Activated T-helper 1 cell treated with anti-CD3 and anti-CD28 coated beads, Interleukin-12 subunit alpha, Interleukin-12 subunit beta, Interleukin-2, Interleukin-4 antibody, amounts not matched to agents 30 ng/mL and 10 ng/mL and 1 ng/mL, durations not matched to agents 14 hours and 24 hours and 36 hours (primary cell): Measurements from ENCODE around the gene SLAMF7. TPM values are rescaled to one million over a fixed set of nuclear protein-coding genes. Genes with fewer than 3 reads are reported as not detected.
"Not testable (repeated sequence)": the region's sequence is repeated elsewhere in the genome, so short reads cannot be mapped to it uniquely, and the experiment has no call there.

Experiments
- DNase-seq: peaks from one replicate; pipeline ENCODE4 v3.0.0; 2021; ENCODE audit warnings: low spot score
- H3K27ac Mint-ChIP-seq: one replicate; pipeline ENCODE4 v1.8.0; 2021; ENCODE audit warnings: mild to moderate bottlenecking, mixed read lengths
- H3K27me3 Mint-ChIP-seq: one replicate; pipeline ENCODE4 v1.8.0; 2022; ENCODE audit warnings: mild to moderate bottlenecking, moderate library complexity, mixed read lengths; ENCODE audit not compliant: insufficient read depth
- H3K36me3 Mint-ChIP-seq: one replicate; pipeline ENCODE4 v1.8.0; 2021; ENCODE audit warnings: low read depth, mixed read lengths
- H3K4me1 Mint-ChIP-seq: one replicate; pipeline ENCODE4 v1.8.0; 2021; ENCODE audit warnings: low read depth, mixed read lengths
- H3K4me3 Mint-ChIP-seq: one replicate; pipeline ENCODE4 v1.8.0; 2021; ENCODE audit warnings: mild to moderate bottlenecking, moderate library complexity, mixed read lengths
- H3K9me3 Mint-ChIP-seq: one replicate; pipeline ENCODE4 v1.8.0; 2021; ENCODE audit warnings: mixed read lengths
- intact Hi-C: fragments of 100-400 bp; cut with micrococcal nuclease; formaldehyde crosslinking; loops from one replicate; pipeline ENCODE4 v1.15.1; 2024
- total RNA-seq: library from RNA; stranded (reverse); gene quantifications from 2 replicates; pipeline ENCODE4 v1.2.3, GENCODE V29; 2022

The SLAMF7 gene
- total RNA-seq, 1 donor from 2014 or later, result 53.6 TPM

DNA sequence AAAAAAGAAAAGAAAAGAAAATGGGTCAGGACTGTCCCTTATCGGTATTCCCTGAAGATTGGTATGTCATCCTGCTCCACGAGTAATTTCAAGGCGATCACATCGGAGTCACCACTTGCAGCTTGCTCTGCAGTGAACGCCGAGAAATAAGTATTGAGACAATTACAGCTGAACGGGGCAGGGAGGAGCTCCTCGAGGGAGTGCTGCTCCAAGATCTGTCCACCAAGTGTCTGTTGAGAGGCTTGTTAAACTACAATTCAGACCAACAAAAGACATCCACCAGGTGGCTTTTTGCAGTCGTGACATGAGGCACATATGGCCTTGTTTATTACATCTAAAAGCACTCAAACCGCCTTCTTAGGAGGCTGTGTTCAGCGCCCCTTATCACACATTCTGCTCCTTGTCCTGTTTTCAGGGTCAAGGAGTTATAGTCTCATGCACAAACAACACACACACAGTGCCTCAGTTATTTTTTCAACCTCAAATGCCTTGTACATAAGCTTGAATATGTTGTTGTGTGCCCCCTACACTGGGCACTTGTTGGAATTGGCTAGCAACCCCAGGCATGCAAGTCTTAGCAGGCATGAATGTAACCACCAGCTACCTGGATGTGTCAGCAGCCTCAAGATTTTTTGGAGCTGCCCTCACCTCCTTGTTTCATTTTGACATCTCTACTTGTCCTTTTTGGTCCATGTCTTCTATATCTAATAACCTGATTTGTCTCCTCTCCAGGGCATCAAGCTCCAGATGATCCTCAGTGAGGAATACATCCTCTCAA is 14.4 kb upstream of the SLAMF7 start:
- peak overlapping the region; percentile 31 for H3K27ac Mint-ChIP-seq
- no peak overlapping the region for H3K4me3 Mint-ChIP-seq
- no peak for DNase-seq
- no peaks in the 10 kb centered on the region for H3K36me3 Mint-ChIP-seq
- H3K27me3 Mint-ChIP-seq, result no peaks in the 10 kb centered on the region
- H3K4me1 Mint-ChIP-seq, result peaks cover 21% of the 10 kb centered on the region
- intact Hi-C loops, result no loop called here
- H3K9me3 Mint-ChIP-seq, result no peaks in the 10 kb centered on the region

- peaks cover 15% of the 10 kb centered on the region for H3K4me1 Mint-ChIP-seq
- no peak overlapping the region for H3K4me3 Mint-ChIP-seq
- no peaks in the 10 kb centered on the region for H3K36me3 Mint-ChIP-seq
- DNase-seq, result no peak
- intact Hi-C loops, result loop anchor here (1.0 to 2.0 kb wide), 8 partner anchors 19 to 225 kb away; no protein-coding TSS in a partner anchor
- H3K27ac Mint-ChIP-seq, result no peak overlapping the region
- no peaks in the 10 kb centered on the region for H3K9me3 Mint-ChIP-seq
- H3K27me3 Mint-ChIP-seq, result no peaks in the 10 kb centered on the region
These were observed 12.9 kb upstream of the SLAMF7 start for GRCh38 chr1:160726114-160726497.

- Mint-ChIP-seq H3K27me3 (no peaks in the 10 kb centered on the region), H3K9me3 (no peaks in the 10 kb centered on the region), H3K4me3 (no peak overlapping the region), H3K36me3 (no peaks in the 10 kb centered on the region), H3K4me1 (peaks cover 18% of the 10 kb centered on the region), H3K27ac (no peak overlapping the region)
- intact Hi-C loops, result loop anchor here (1.0 to 2.0 kb wide), 10 partner anchors 11 to 225 kb away; no protein-coding TSS in a partner anchor
- no peak for DNase-seq
These were observed 12.3 kb upstream of the SLAMF7 start for GRCh38 chr1:160726498-160727315.

- Mint-ChIP-seq H3K4me3 (no peak overlapping the region), H3K27ac (no peak overlapping the region), H3K4me1 (peaks cover 21% of the 10 kb centered on the region), H3K36me3 (peaks cover 2% of the 10 kb centered on the region), H3K9me3 (no peaks in the 10 kb centered on the region), H3K27me3 (no peaks in the 10 kb centered on the region)
- intact Hi-C loops, result loop anchor here (1.0 to 2.0 kb wide), 4 partner anchors 10 to 74 kb away; no protein-coding TSS in a partner anchor
- DNase-seq, result no peak
These were observed 11.8 kb upstream of the SLAMF7 start for GRCh38 chr1:160727316-160727640.

- peaks cover 18% of the 10 kb centered on the region for H3K36me3 Mint-ChIP-seq
- H3K27me3 Mint-ChIP-seq, intact Hi-C loops, DNase-seq, H3K4me3 Mint-ChIP-seq: not testable (repeated sequence)
- H3K27ac Mint-ChIP-seq, result peak overlapping the region; percentile 15
- peaks cover 38% of the 10 kb centered on the region for H3K4me1 Mint-ChIP-seq
- peaks cover 32% of the 10 kb centered on the region for H3K9me3 Mint-ChIP-seq
These were observed 7.5 kb upstream of the SLAMF7 start for GRCh38 chr1:160731564-160731963.

GRCh38 chr1:160731990-160732389 is 7.1 kb upstream of the SLAMF7 start:
- no peak overlapping the region for H3K4me3 Mint-ChIP-seq
- peak overlapping the region; percentile 78 for H3K27ac Mint-ChIP-seq
- H3K9me3 Mint-ChIP-seq, result peaks cover 35% of the 10 kb centered on the region
- peaks cover 38% of the 10 kb centered on the region for H3K4me1 Mint-ChIP-seq
- H3K27me3 Mint-ChIP-seq, result no peaks in the 10 kb centered on the region
- DNase-seq, result no peak
- peaks cover 21% of the 10 kb centered on the region for H3K36me3 Mint-ChIP-seq
- intact Hi-C loops, result loop anchor here (1.0 kb wide), 2 partner anchors 8 to 12 kb away; no protein-coding TSS in a partner anchor

DNA sequence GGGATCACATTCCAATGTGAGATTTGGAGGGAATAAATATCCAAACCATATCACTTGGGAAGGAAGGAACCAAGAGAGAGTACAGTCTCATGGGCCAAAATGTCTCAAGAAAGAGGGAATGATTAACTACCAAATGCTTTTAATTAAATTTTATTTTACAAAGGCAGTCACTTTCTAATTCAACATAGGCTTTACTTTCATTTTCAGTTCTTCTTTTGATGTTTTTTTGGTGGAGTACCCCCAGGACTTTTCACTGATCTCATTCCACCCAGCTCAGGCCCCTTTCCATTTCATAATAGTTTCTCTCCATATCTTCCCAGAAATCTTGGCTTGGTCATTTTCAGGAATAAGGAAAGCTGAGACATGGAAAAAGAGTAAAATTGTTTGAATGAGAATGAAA is 5.1 kb upstream of the SLAMF7 start:
- peaks cover 49% of the 10 kb centered on the region for H3K4me1 Mint-ChIP-seq

DNA sequence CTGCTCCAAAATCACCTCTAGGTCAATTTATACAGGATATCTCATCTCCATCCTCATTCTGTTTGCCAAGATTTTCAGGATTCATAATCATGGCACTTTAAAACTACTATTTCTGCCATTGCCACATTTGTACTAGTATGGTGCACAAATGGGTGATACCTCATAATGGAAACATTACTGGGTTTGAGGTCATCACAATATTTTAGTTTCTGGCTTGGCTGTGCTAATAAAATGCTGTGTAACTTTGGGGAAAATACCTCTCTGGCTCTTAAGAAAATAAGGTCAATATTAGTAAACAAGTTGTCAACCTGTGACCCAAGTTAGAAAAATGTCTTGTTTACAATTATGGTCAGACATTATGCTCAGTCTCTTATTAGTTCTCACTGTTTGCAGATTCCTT is 4.7 kb upstream of the SLAMF7 start:
- intact Hi-C loops, result no loop called here
- no peaks in the 10 kb centered on the region for H3K27me3 Mint-ChIP-seq
- H3K27ac Mint-ChIP-seq, result peak overlapping the region; percentile 46
- H3K36me3 Mint-ChIP-seq, result peaks cover 28% of the 10 kb centered on the region
- no peak for DNase-seq
- peaks cover 53% of the 10 kb centered on the region for H3K4me1 Mint-ChIP-seq
- H3K9me3 Mint-ChIP-seq, result peaks cover 55% of the 10 kb centered on the region
- peak overlapping the region; percentile 12 for H3K4me3 Mint-ChIP-seq

More for the DNA sequence above, 5.1 kb upstream of the SLAMF7 start:
- intact Hi-C loops, result no loop called here
- no peak for DNase-seq
- Mint-ChIP-seq H3K4me3 (peak overlapping the region; percentile 35), H3K27me3 (no peaks in the 10 kb centered on the region), H3K9me3 (peaks cover 54% of the 10 kb centered on the region), H3K27ac (peak overlapping the region; percentile 46), H3K36me3 (peaks cover 25% of the 10 kb centered on the region)

GRCh38 chr1:160738271-160738670 is 776 bp upstream of the SLAMF7 start:
- Mint-ChIP-seq H3K36me3 (peaks cover 38% of the 10 kb centered on the region), H3K4me3 (peak overlapping the region; percentile 90), H3K27me3 (no peaks in the 10 kb centered on the region), H3K9me3 (peaks cover 47% of the 10 kb centered on the region), H3K4me1 (peaks cover 69% of the 10 kb centered on the region), H3K27ac (peak overlapping the region; percentile 95)
- intact Hi-C loops, result loop anchor here (2.0 kb wide), 1 partner anchor 59 kb away; the partner anchor contains the start of gene LY9
- DNase-seq, result no peak

DNA sequence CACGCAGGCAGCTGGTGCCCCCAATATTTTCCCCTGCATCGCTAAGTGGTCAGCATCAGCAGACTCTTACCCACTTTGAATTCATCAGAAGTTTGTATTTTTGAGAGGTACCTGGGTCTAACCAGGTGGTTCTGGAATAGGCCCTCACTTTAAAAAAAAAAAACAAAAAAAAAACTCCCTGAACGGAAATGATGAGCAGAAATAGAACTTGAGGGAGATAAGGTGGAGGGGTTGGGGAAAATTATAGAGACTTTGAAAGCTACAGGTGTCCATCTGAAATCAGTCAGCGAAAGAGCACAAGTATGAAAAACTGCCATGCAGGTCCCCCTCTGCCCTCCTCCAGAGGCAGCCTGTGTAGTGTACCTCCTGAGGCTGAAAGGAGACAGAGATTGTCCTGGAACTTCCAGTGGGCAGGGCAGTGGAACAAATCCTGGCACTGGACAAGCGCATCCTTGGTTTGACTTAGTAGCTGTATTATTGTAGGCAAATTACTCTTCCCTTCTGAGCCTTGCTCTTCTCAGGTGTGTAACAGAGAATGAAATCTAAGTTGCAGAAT is 1.2 kb downstream of the SLAMF7 start:
- Mint-ChIP-seq H3K4me1 (peaks cover 69% of the 10 kb centered on the region), H3K4me3 (peak overlapping the region; percentile 77), H3K36me3 (peaks cover 40% of the 10 kb centered on the region), H3K27ac (peak overlapping the region; percentile 93), H3K27me3 (no peaks in the 10 kb centered on the region), H3K9me3 (peaks cover 29% of the 10 kb centered on the region)
- intact Hi-C loops, result loop anchor here (1.0 to 10.0 kb wide), 3 partner anchors 8 to 295 kb away; no protein-coding TSS in a partner anchor
- DNase-seq, result no peak

DNA sequence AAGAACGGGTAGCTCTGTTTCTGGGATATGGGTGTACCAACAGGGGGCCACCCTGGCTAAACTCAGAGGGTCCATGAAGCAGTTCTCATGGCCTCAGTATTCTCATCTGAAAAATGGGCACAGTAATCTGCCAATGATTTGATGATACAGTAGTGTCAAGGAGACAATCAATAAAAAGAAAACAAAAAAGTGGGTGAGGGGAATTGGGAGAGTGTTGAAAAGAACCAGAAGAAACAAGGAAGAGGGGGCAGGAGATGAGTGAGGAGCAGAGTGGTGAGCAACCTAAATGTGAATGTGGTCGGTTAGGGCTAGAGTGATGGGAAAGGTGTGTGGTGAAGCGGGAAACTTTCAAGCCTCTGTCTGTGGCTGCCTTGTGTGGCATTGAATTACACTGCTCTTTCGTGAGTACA is 2.0 kb downstream of the SLAMF7 start:
- DNase-seq, result no peak
- peak overlapping the region; percentile 77 for H3K4me3 Mint-ChIP-seq
- intact Hi-C loops, result loop anchor here (1.0 to 10.0 kb wide), 3 partner anchors 27 to 296 kb away; no protein-coding TSS in a partner anchor
- peaks cover 78% of the 10 kb centered on the region for H3K4me1 Mint-ChIP-seq
- H3K9me3 Mint-ChIP-seq, result peaks cover 23% of the 10 kb centered on the region
- H3K27ac Mint-ChIP-seq, result peak overlapping the region; percentile 93
- H3K36me3 Mint-ChIP-seq, result peaks cover 36% of the 10 kb centered on the region
- no peaks in the 10 kb centered on the region for H3K27me3 Mint-ChIP-seq

GRCh38 chr1:160741612-160742348 is 2.7 kb downstream of the SLAMF7 start:
- intact Hi-C loops, result loop anchor here (1.0 to 10.0 kb wide), 4 partner anchors 10 to 297 kb away; no protein-coding TSS in a partner anchor
- Mint-ChIP-seq H3K4me3 (peak overlapping the region; percentile 77), H3K4me1 (peaks cover 85% of the 10 kb centered on the region), H3K36me3 (peaks cover 34% of the 10 kb centered on the region), H3K27me3 (no peaks in the 10 kb centered on the region), H3K9me3 (peaks cover 22% of the 10 kb centered on the region), H3K27ac (peak overlapping the region; percentile 93)
- DNase-seq, result no peak
